GM13977 (cell line): ENCODE data around the gene OTP.

Experiments used
- DNase-seq: peaks from one replicate; pipeline ENCODE4 v3.0.0; 2012; ENCODE audit warnings: low spot score
- CTCF ChIP-seq: IDR thresholded peaks from 2 replicates; pipeline ENCODE4 v1.5.1; 2012; ENCODE audit warnings: mild to moderate bottlenecking, control low read depth; ENCODE audit not compliant: insufficient read depth; ENCODE audit errors: extremely low read depth, missing control alignments
- in situ Hi-C: fragments of 300-500 bp; cut with MboI; formaldehyde crosslinking; loops from one replicate; pipeline ENCODE4 v1.12.0; 2022; ENCODE audit warnings: low sequenced_read_pairs, low pct_unique_long_range_greater_than_20kb, mixed read lengths, inconsistent platforms; ENCODE audit not compliant: unreplicated experiment

The OTP gene

GRCh38 chr5:77644371-77645157 lies 6.1 kb upstream of the OTP start:
- peak; percentile 57 for DNase-seq
- in situ Hi-C loops = loop anchor here (25.0 kb wide), 1 partner anchor 343 kb away; no protein-coding TSS in a partner anchor
- TF ChIP-seq CTCF = no peak

- in situ Hi-C loops = loop anchor here (25.0 kb wide), 1 partner anchor 343 kb away; no protein-coding TSS in a partner anchor
- peak; percentile 52 for DNase-seq
- TF ChIP-seq CTCF = no peak
Observed at GRCh38 chr5:77643654-77644370, 5.3 kb upstream of the OTP start.

GRCh38 chr5:77642738-77643653 lies 4.5 kb upstream of the OTP start:
- in situ Hi-C loops = loop anchor here (25.0 kb wide), 1 partner anchor 344 kb away; no protein-coding TSS in a partner anchor
- DNase-seq = no peak
- TF ChIP-seq CTCF = no peak

- TF ChIP-seq CTCF = no peak
- no peak for DNase-seq
- in situ Hi-C loops = loop anchor here (25.0 kb wide), 1 partner anchor 345 kb away; no protein-coding TSS in a partner anchor
Observed at GRCh38 chr5:77641963-77642737, 3.6 kb upstream of the OTP start.

- in situ Hi-C loops = loop anchor here (25.0 kb wide), 1 partner anchor 346 kb away; no protein-coding TSS in a partner anchor
- no peak for DNase-seq
- no peak for TF ChIP-seq CTCF
Observed at GRCh38 chr5:77641397-77641943, 3.0 kb upstream of the OTP start.
